Activated CD8-positive, alpha-beta memory T cell treated with anti-CD3 and anti-CD28 coated beads for 36 hours (primary cell): Measurements from ENCODE around the gene SCUBE2. TPM values are rescaled to one million over a fixed set of nuclear protein-coding genes. Genes with fewer than 3 reads are reported as not detected.
"Not testable (repeated sequence)": the region's sequence is repeated elsewhere in the genome, so short reads cannot be mapped to it uniquely, and the experiment has no call there.

Experiments used
- CTCF ChIA-PET: fragments of 350-600 bp; sonication (Branson Sonifier 250); formaldehyde crosslinking; loops from one replicate; lab custom pipeline; 2021; ENCODE audit warnings: antibody characterized with exemption; lab: Charles Lee
- POLR2A ChIA-PET: fragments of 350-600 bp; sonication (Branson Sonifier 250); formaldehyde crosslinking; loops from one replicate; lab custom pipeline; 2021; ENCODE audit warnings: antibody characterized with exemption; lab: Charles Lee
- total RNA-seq, 2 experiments: library from RNA; stranded (reverse); gene quantifications; one replicate each; pipeline ENCODE4 v1.2.3, GENCODE V29; 2021

SCUBE2 gene
- total RNA-seq, 2 experiments from 2014 or later = not detected

DNA sequence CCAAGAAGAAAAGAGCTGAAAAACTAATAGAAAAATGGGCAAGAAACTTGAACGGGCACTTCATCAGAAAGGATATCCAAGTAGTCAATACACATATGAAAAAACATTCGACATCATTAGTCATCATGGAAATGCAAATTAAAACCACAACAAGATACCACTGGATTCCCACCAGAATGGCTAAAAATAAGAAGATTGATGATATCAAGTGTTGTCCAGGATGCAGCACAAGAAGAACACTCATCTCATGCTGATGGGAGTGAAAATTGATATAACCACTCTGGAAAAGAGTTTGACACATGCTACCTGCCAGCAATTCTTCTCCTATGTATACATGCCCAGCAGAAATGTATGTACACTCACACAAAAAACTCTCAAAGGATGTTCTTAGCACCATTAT, 26.9 kb upstream of the SCUBE2 start:
- ChIA-PET CTCF (no interaction called here), POLR2A (no interaction called here)

DNA sequence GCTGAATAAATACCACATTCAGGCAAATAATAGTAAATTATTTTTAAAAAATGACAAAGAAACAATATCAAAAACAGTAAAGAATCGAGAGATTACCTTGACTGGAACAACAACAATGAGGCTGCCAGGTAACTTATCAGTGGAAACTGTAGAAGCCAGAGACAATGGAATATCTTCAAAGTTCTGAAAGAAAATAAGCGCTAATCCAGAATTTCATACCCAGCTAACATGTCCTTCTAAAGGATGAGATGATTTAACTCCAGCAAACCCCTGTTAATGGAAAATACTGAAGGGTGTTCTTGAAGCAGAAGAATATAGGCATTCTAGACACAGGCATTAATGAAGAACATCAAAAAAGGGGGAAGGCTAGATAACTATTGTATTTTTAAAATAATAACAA, 20.7 kb upstream of the SCUBE2 start:
- ChIA-PET POLR2A (no interaction called here), CTCF (no interaction called here)

DNA sequence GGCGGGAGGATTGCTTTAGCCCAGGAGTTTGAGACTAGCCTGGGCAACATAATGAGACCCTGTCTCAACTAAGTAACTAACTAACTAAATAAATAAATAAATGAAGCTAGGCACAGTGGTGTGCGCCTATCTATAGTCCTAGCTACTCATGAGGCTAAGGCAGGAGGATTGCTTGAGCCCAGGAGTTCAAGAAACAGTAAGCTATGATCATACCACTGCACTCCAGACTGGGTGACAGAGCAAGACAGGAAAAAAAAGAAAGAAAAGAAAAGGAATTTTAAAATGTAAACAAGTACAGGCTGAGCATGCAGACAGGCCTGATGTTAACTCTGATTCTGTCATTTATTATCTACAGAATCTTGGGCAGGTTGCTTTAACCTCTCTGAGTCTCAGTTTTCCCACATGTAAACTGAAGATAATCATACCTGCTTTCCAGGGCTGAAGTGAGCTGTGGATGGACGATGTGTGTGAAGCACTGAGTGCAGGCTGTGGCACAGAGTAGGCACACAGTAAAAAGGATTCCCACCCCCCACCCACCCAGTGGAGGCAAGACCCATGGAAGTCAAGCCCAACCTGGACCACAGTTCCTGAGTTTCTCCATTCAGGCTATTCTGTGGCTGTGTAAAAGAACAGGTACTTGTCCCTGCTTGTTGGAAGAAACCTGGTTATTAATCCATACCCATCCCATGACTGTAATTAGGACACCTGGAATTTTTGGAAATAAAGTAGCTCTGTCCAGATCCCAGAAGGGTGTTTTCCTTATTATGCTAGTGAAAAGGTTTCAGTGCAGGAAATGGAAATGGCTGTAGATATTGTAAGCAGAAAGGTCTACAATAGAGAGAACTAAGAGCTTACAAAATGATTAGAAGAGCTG, 18.7 kb upstream of the SCUBE2 start:
- ChIA-PET POLR2A (no interaction called here), CTCF (interaction anchor here (0.9 kb wide), 1 partner anchor 94 kb away, joined by 3 read pairs; no protein-coding TSS in a partner anchor)

DNA sequence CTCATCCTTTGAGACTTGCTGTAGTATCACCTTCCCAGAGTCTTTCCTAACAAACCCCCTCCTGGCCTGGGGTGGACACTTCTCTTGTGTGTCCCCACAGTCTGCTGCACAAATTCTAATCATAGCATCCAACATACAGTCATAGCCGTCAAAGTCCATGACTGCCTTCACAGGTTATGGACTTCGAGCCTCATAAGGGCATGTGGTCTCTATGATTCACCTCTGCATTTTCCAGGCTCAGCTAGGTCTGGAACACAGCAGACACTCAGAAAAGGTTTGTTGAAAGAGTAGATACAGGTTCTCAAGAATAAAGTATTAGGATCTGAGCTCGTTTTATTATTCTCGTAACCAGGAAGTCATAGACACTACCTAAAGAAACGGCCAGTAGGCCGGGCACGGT, 13.2 kb upstream of the SCUBE2 start:
- CTCF ChIA-PET = no interaction called here

DNA sequence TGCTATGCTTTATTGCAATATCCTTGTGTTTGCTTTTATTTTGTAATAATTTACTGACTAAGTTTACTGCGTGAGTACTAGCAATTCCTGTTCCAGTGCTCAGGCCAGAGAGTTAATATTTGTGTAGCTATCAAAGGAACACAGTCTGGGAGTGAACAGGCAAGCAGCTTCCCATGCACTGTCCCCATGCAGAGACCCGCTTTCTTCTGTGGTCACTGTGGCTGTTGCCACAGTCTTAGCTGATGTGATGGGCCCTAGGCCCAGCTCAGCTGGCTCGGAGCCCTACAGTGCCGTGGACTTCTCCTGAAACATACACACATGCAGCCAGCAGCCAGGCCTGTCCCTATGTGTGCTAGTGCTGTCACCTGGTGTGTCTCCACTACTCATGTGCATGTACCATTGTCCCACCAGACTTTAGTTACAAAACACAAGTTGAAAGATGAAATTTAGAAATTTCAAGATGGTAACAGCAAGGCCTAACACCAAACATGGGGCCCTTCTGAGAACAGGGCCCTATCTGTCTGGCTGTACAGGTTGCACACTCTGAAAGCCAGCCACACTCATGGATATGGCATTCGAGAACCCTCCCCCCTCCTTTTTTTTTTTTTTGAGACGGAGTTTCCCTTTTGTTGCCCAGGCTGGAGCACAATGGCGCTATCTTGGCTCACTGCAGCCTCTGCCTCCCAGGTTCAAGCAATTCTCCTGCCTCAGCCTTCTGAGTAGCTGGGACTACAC, 12.3 kb upstream of the SCUBE2 start:
- ChIA-PET POLR2A (no interaction called here), CTCF (no interaction called here)

More for the DNA sequence above, 13.2 kb upstream of the SCUBE2 start:
- POLR2A ChIA-PET = no interaction called here

DNA sequence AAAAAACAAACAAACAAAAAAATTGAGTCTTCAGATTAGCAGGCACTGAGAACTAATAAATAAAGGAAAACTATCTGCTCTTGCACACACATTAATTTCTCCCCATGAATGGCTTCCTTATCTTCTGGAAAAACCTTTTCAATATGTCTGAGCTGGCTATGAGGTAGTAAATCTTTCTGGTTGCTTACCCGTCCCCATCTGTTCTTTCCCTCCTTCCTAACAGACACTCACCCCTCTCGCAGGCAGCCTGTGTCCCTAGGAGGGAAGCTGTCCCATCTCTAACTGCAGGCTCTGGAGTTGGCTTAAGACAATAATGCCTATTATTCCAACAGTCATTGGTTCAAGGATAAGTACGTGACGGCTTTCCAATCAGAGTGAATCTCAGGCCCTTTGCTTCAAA, 8.2 kb upstream of the SCUBE2 start:
- CTCF ChIA-PET = no interaction called here
- POLR2A ChIA-PET = no interaction called here

DNA sequence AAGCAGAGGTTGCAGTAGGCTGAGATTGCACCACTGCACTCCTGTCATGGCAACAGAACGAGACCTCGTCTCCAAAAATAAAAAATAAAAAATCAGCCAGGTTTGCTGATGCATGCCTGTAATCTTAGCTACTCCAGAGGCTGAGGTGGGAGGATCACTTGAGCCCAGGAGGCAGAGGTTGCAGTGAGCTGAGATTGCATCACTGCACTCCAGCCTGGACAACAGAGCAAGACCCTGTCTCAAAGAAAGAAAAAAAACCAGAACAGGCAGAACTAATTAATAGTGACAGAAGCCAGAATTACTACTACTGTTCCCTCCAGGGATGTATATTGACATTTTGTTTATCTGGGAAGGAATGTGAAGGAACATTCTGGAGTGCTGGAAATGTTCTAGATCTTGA, 7.1 kb upstream of the SCUBE2 start:
- CTCF ChIA-PET, POLR2A ChIA-PET: not testable (repeated sequence)

DNA sequence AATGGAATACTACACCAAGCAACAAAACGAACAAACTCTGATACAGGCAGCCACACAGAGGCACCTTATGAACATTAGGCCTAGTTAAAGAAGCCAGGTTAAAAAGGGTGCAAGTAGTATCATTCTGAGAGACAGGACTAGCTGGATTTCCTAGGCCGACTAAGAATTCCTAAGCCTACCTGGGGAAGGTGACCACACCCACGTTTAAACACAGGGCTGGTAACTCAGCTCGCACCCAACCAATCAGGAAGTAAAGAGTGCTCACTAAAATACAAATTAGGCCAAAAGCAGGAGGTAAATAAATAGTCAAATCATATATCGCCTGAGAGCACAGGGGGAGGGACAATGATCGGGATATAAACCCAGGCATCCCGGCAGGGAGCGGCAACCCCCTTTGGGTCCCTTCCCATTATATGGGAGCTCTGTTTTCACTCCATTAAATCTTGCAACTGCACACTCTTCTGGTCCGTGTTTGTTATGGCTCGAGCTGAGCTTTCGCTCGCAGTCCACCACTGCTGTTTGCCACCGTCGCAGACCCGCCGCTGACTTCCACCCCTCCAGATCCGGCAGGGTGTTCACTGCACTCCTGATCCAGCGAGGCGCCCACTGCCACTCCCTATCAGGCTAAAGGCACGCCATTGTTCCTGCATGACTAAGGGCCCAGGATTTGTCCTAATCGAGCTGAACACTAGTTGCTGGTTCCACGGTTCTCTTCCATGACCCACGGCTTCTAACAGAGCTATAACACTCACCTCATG, 6.0 kb upstream of the SCUBE2 start:
- CTCF ChIA-PET = interaction anchor here (2.1 kb wide), 1 partner anchor 40 kb away, joined by 6 read pairs; no protein-coding TSS in a partner anchor
- POLR2A ChIA-PET = not testable (repeated sequence)

DNA sequence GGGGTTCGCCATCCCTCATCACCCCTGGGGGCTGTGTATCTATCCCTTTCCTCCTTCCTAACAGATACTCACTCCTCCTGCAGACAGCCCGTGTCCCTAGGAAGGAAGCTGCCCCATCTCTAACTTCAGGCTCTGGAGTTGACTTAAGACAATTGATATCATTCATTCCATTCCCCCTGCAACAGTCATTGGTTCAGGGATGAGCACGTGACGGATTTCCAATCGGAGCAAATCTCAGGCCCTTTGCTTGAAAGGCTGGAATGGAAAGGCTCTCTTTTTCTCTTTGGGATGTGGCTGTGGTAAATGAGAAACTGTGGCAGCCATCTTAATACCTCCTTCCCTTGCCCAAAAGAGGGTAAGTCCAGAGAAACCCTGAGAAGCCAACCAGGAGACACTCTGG, 5.0 kb upstream of the SCUBE2 start:
- POLR2A ChIA-PET = no interaction called here
- CTCF ChIA-PET = interaction anchor here (0.7 to 2.5 kb wide), 3 partner anchors 20 to 81 kb away, joined by 3 to 11 read pairs (median 6); no protein-coding TSS in a partner anchor

DNA sequence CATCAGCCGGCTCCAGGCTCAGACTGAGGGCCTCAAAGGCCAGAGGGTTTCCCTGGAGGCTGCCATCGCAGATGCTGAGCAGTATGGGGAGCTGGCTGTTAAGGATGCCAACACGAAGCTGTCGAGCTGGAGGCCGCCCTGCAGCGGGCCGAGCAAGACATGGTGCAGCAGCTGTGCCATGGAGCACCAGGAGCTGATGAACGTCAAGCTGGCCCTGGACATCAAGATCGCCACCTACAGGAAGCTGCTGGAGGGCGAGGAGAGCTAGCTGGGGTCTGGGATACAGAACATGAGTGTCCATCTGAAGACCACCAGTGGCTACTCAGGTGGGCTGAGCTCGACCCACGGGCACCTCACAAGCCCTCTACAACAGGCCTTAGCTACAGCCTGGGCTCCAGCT, 4.0 kb upstream of the SCUBE2 start:
- ChIA-PET POLR2A (no interaction called here), CTCF (interaction anchor here (1.1 to 2.5 kb wide), 2 partner anchors 42 to 80 kb away, joined by 3 to 11 read pairs; no protein-coding TSS in a partner anchor)

DNA sequence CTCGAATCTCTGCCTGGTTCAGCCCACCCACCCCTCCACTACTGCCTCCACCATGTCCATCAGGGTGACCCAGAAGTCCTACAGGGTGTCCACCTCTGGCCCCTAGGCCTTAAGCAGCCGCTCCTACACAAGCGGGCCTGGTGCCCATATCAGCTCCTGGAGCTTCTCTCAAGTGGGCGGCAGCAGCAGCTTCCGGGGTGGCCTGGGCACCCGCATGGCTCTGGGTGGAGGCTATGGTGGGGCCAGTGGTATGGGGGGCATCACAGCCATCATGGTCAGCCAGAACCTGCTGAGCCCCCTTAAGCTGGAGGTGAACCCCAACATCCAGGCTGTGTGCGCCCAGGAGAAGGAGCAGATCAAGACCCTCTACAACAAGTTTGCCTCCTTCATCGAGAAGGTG, 3.0 kb upstream of the SCUBE2 start:
- CTCF ChIA-PET = interaction anchor here (2.5 kb wide), 1 partner anchor 79 kb away, joined by 11 read pairs; no protein-coding TSS in a partner anchor
- POLR2A ChIA-PET = no interaction called here

DNA sequence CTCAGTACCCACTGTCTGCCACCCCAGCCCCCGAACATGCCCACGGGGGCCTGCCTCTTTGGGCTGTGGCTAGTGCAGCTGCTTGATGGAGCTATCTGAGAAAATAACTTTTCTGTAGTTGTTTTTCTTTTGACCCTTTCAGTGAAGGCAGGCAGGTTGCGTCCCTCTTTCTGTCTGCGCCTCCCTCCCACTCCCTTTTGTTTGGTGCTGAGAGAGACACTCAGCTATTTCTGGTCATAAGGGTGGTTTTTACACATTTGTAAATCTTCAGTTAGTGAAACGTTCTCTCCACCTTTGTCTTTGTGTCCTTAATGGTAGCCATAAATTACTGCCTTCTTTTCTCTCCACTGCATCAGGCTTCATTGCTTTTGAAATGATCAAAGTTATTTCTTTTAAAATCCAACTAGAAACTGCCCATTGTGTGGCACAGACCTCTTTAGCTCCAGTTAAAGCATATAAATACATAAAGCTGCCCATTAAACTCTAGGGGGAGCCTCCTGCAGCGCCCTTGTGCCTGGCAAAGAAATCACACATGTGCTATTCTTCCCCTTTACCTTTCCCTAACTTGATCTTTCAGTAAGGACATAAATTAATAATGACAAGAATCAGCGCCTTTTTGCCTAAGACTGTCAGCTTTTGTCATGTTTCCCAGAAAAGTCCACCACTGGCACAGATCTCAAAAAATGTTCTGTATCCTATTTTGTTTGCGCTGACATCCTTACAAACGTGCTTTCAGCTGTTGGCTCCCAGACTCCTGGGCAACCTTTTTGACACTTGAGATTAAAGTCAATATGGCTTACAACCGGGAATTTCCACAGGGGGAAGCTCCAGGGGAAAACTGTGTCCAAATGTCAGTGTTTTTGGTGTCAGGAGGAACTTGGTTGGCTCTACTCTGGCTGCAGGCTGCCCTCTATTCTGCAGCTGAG, 1.7 kb upstream of the SCUBE2 start:
- CTCF ChIA-PET = interaction anchor here (1.3 kb wide), 1 partner anchor 55 kb away, joined by 3 read pairs; no protein-coding TSS in a partner anchor
- POLR2A ChIA-PET = no interaction called here

DNA sequence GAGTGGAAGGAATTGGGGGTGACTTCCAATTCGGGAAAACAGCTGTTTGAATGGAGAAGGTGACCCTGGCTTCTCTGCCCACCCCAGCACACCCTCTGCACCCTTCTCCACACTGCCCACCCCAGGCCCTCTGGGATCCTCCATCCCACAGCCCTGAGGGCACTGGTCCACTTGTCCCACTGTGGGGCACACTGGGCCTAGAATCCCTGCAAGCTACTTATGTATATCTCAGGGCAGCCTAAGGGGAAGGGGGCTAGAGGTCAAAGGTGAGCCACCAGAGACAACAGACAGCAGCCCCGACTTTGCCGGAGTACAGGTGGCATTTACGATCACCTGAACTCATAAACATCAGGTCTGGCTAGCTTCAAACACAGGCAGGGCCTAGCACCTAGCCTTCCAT, 673 bp upstream of the SCUBE2 start:
- CTCF ChIA-PET = no interaction called here

DNA sequence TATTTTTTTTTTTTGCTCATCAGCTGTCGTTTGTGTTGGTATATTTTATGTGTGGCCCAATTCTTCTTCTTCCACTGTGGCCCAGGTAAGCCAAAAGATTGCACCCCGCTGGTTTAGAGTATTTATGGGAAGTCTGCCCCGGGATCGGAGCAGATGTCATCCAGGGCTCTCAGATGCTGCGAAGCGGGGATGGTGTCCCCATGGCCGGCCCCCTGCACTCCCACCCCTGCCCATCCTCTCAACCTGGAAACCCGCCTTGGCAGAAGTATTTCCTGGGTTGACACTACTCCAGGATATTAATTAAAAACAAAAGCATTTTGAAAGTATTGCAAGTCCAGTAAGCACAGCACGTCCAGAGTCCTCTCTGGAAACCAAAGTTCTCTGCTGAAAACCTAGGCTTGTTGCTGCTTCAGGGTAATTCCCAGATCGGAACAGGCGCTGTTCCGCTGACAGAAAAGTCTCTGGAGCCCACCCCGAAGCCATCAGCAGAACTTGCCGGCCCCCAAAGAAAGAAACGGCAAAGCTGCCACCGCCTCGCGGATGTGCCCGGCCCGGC, 833 bp downstream of the SCUBE2 start:
- ChIA-PET CTCF (no interaction called here), POLR2A (no interaction called here)

More for the DNA sequence above, 673 bp upstream of the SCUBE2 start:
- POLR2A ChIA-PET = no interaction called here

DNA sequence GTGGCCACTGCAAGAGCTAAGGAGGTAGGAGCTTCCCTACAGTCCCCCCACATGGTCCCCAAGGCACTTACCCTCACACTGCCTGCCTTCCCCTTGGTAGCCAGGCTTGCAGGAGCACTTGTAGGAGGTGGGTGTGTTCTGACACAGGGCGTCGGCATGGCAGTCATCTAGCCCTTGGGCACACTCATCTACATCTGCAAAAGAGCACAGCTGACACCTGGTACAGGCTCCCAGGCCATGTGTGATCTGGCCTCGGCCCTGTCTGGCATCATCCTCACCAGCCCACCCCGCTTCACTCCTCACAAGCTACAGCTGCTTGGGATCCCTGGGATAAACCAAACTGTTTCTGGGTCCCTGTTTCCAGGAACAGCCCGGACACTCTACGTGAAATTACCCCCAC, 1.8 kb downstream of the SCUBE2 start:
- CTCF ChIA-PET = interaction anchor here (0.6 kb wide), 1 partner anchor 221 kb away, joined by 6 read pairs; no protein-coding TSS in a partner anchor
- POLR2A ChIA-PET = no interaction called here

DNA sequence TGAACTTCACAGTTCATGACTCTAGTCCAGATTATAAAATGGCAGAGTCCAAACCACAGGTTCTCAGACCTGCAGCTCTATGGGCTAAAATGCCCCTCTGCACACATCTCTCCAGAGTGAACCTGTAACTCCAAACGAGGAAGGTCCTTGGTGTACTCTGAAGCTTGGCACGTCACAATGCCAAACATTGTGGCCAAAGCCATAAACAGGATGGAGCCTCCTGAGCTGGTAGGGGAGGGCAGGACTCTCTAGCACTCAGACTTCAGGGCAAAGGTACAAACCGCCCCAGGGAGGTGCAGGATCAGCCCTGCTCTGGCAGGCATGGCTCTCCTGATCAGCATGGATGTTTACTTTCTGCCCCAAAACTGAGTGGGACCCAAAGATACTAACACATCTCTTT, 2.3 kb downstream of the SCUBE2 start:
- POLR2A ChIA-PET = no interaction called here
- CTCF ChIA-PET = no interaction called here

DNA sequence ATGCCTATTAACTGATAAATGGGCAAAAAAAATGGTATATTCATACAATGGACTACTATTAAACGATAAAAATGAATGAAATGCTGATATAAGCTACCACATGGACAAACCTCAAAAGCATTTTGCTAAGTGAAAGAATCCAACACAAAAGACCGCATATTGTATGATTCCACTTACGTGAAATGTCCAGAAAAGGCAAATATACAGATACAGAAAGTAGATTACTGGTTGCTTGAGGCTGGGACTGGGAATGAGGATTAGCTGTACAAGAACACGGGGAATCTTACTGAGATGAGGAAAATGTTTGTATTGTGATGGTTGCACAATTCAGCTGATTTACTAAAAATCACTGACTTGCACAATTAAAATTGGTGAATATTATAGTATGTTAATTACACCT, 8.8 kb downstream of the SCUBE2 start:
- CTCF ChIA-PET = no interaction called here
- POLR2A ChIA-PET = no interaction called here

DNA sequence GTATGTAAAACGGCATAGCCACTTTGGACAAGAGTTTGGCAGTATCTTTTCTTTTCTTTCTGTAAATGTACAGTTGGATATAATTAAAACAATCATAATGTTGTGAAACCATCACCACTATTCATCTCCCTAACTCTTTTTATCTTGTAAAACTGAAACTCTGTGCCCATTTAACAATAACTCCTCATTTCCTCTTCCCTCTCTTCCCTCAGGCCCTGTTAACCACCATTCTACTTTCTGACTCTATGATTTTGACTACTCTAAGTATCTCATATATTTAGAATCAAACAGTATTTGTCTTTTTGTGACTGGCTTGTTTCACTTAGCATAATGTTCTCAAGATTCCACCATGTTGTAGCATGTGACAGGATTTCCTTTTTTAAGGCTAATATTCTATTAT, 10.2 kb downstream of the SCUBE2 start:
- POLR2A ChIA-PET = no interaction called here
- CTCF ChIA-PET = no interaction called here
